HL-60 (cell line): Measurements from ENCODE around the gene LY6G6D.

Experiments used
- CTCF ChIP-seq: IDR thresholded peaks from one replicate; pipeline ENCODE4 v1.5.1; 2011; ENCODE audit warnings: low read length, control low read depth, inconsistent platforms; ENCODE audit not compliant: insufficient read depth
- GABPA ChIP-seq: IDR thresholded peaks from 2 replicates; pipeline ENCODE4 v1.6.1; 2012; ENCODE audit warnings: low read depth
- POLR2AphosphoS5 ChIP-seq: IDR thresholded peaks from 2 replicates; pipeline ENCODE4 v1.6.1; 2012; ENCODE audit warnings: low read depth
- REST ChIP-seq: IDR thresholded peaks from 2 replicates; pipeline ENCODE4 v1.6.1; 2012; ENCODE audit warnings: low read depth; ENCODE audit not compliant: insufficient replicate concordance
- SPI1 ChIP-seq: IDR thresholded peaks from 2 replicates; pipeline ENCODE4 v1.6.1; 2012; ENCODE audit warnings: low read depth, mild to moderate bottlenecking, borderline replicate concordance

- no peak for TF ChIP-seq CTCF
- TF ChIP-seq SPI1: no peak
- no peak for TF ChIP-seq REST
- TF ChIP-seq POLR2AphosphoS5: no peak
- TF ChIP-seq GABPA: no peak
Observed at GRCh38 chr6:31734247-31734820, 19.2 kb downstream of the LY6G6D start.
